Measurements from ENCODE around the gene PDE1C.

DNA sequence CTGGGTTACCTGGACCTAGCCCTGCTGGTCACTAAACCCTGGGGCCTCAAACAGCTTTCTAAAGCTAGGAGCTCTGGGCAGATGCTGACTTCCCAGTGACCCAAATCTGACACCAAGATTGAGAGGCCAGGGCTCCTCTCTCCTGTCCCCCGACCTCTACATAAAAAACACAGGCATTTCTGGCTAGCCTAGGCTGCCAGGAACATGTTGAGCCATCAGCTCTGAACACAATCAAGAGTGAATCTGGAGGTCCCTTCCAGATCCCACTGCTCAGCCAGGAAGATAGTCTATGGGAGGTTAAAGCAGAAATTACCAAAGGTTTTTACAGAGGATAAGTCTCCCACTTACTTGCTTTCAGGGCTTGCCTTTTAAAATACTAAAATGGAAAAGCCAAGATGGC lies 22.1 kb upstream of the PDE1C start:
- TF ChIP-seq, protein P1, sequence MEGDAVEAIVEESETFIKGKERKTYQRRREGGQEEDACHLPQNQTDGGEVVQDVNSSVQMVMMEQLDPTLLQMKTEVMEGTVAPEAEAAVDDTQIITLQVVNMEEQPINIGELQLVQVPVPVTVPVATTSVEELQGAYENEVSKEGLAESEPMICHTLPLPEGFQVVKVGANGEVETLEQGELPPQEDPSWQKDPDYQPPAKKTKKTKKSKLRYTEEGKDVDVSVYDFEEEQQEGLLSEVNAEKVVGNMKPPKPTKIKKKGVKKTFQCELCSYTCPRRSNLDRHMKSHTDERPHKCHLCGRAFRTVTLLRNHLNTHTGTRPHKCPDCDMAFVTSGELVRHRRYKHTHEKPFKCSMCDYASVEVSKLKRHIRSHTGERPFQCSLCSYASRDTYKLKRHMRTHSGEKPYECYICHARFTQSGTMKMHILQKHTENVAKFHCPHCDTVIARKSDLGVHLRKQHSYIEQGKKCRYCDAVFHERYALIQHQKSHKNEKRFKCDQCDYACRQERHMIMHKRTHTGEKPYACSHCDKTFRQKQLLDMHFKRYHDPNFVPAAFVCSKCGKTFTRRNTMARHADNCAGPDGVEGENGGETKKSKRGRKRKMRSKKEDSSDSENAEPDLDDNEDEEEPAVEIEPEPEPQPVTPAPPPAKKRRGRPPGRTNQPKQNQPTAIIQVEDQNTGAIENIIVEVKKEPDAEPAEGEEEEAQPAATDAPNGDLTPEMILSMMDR (IDR thresholded peaks at IDR 0.05): no peak
- TF ChIP-seq POLR2A (IDR thresholded peaks at IDR 0.05): no peak
